H9 (cell line): ENCODE data around the gene SRCAP. TPM values are rescaled to one million over a fixed set of nuclear protein-coding genes. Genes with fewer than 3 reads are reported as not detected.

Source experiments
- DNase-seq: peaks from one replicate; pipeline ENCODE4 v3.0.0-alpha.2; 2017
- H2AFZ ChIP-seq: one replicate; pipeline ENCODE4 v1.6.1; 2013; ENCODE audit warnings: mild to moderate bottlenecking, low read length, control low read depth, moderate library complexity
- H2AK5ac ChIP-seq: 2 replicates; pipeline ENCODE4 v1.6.1; 2013; ENCODE audit warnings: low read length, control low read depth, mixed read lengths; ENCODE audit not compliant: insufficient read length
- H2BK120ac ChIP-seq: one replicate; pipeline ENCODE4 v1.6.1; 2013; ENCODE audit warnings: low read depth, mild to moderate bottlenecking, low read length, control low read depth, inconsistent platforms; ENCODE audit not compliant: poor library complexity, severe bottlenecking
- H2BK12ac ChIP-seq: 2 replicates; pipeline ENCODE4 v1.6.1; 2013; ENCODE audit warnings: low read length, control low read depth, mixed read lengths, low read depth; ENCODE audit not compliant: insufficient read length
- H2BK15ac ChIP-seq: 2 replicates; pipeline ENCODE4 v1.6.1; 2013; ENCODE audit warnings: low read depth, low read length, control low read depth
- H2BK20ac ChIP-seq: one replicate; pipeline ENCODE4 v1.6.1; 2013; ENCODE audit warnings: low read depth, mild to moderate bottlenecking, low read length, control low read depth, inconsistent platforms; ENCODE audit not compliant: poor library complexity, severe bottlenecking
- H2BK5ac ChIP-seq: 2 replicates; pipeline ENCODE4 v1.6.1; 2013; ENCODE audit warnings: low read length, control low read depth, mixed read lengths; ENCODE audit not compliant: insufficient read length
- H3K14ac ChIP-seq: 2 replicates; pipeline ENCODE4 v1.6.1; 2013; ENCODE audit warnings: low read length, control low read depth; ENCODE audit not compliant: insufficient read depth
- H3K18ac ChIP-seq: 2 replicates; pipeline ENCODE4 v1.6.1; 2013; ENCODE audit warnings: low read depth, mild to moderate bottlenecking, mixed read lengths, low read length, control low read depth; ENCODE audit not compliant: insufficient read length
- H3K23ac ChIP-seq: 2 replicates; pipeline ENCODE4 v1.6.1; 2013; ENCODE audit warnings: low read length, control low read depth, mixed read lengths, low read depth; ENCODE audit not compliant: insufficient read length
- H3K23me2 ChIP-seq: 2 replicates; pipeline ENCODE4 v1.6.1; 2013; ENCODE audit warnings: low read depth, mild to moderate bottlenecking, mixed read lengths, low read length, control low read depth; ENCODE audit not compliant: insufficient read length, poor library complexity, severe bottlenecking
- H3K27ac ChIP-seq: 2 replicates; pipeline ENCODE4 v1.5.1; 2013; ENCODE audit warnings: low read length, control low read depth, mixed read lengths, low read depth; ENCODE audit not compliant: insufficient read length
- H3K27me3 ChIP-seq: 2 replicates; pipeline ENCODE4 v1.6.1; 2013; ENCODE audit warnings: low read length, control low read depth, inconsistent platforms; ENCODE audit not compliant: insufficient read depth
- H3K4ac ChIP-seq: 2 replicates; pipeline ENCODE4 v1.6.1; 2013; ENCODE audit warnings: low read depth, mild to moderate bottlenecking, control low read depth, inconsistent platforms, low read length, moderate library complexity
- H3K4me1 ChIP-seq: 2 replicates; pipeline ENCODE4 v1.6.1; 2013; ENCODE audit warnings: low read length, control low read depth, inconsistent platforms; ENCODE audit not compliant: insufficient read depth
- H3K4me2 ChIP-seq: 2 replicates; pipeline ENCODE4 v1.6.1; 2013; ENCODE audit warnings: low read length, control low read depth, mixed read lengths; ENCODE audit not compliant: insufficient read length, insufficient read depth
- H3K56ac ChIP-seq: 2 replicates; pipeline ENCODE4 v1.6.1; 2013; ENCODE audit warnings: low read depth, mild to moderate bottlenecking, mixed read lengths, low read length, control low read depth; ENCODE audit not compliant: insufficient read length
- H3K79me1 ChIP-seq: 2 replicates; pipeline ENCODE4 v1.6.1; 2013; ENCODE audit warnings: low read depth, mild to moderate bottlenecking, moderate library complexity, low read length, control low read depth, inconsistent platforms; ENCODE audit not compliant: insufficient read depth, poor library complexity, severe bottlenecking
- H3K79me2 ChIP-seq: 2 replicates; pipeline ENCODE4 v1.6.1; 2013; ENCODE audit warnings: low read length, control low read depth, inconsistent platforms; ENCODE audit not compliant: insufficient read depth
- H3K9ac ChIP-seq: 2 replicates; pipeline ENCODE4 v1.6.1; 2013; ENCODE audit warnings: low read length, control low read depth, mixed read lengths; ENCODE audit not compliant: insufficient read length; ENCODE audit errors: extremely low read depth
- H3K9me3 ChIP-seq: one replicate; pipeline ENCODE4 v1.6.1; 2013; ENCODE audit warnings: low read depth, low read length, inconsistent platforms; ENCODE audit not compliant: control insufficient read depth
- H3T11ph ChIP-seq: one replicate; pipeline ENCODE4 v1.6.1; 2013; ENCODE audit warnings: mild to moderate bottlenecking, low read length, control low read depth, inconsistent platforms
- H4K20me1 ChIP-seq: one replicate; pipeline ENCODE4 v1.6.1; 2013; ENCODE audit not compliant: control insufficient read depth, insufficient read length, insufficient read depth
- H4K5ac ChIP-seq: 2 replicates; pipeline ENCODE4 v1.6.1; 2013; ENCODE audit warnings: low read depth, mild to moderate bottlenecking, mixed read lengths, low read length, control low read depth; ENCODE audit not compliant: insufficient read length
- H4K8ac ChIP-seq: replicated peaks from 2 replicates; pipeline ENCODE4 v1.6.1; 2013; ENCODE audit warnings: low read length, control low read depth, mixed read lengths, low read depth; ENCODE audit not compliant: insufficient read length
- H4K91ac ChIP-seq: 2 replicates; pipeline ENCODE4 v1.6.1; 2013; ENCODE audit warnings: low read depth, mild to moderate bottlenecking, moderate library complexity, mixed read lengths, low read length, control low read depth; ENCODE audit not compliant: insufficient read length
- H3K27ac Mint-ChIP-seq, 3 experiments: 2 replicates in 2 of 3; 3 replicates in 1 of 3; pipeline ENCODE4 v1.8.0; 2020 to 2021; ENCODE audit warnings: mixed read lengths in 3 of 3, mild to moderate bottlenecking in 1 of 3, moderate library complexity in 1 of 3
- H3K27me3 Mint-ChIP-seq: 2 replicates; pipeline ENCODE4 v1.8.0; 2021; ENCODE audit warnings: low read depth, mild to moderate bottlenecking, moderate library complexity, mixed read lengths
- H3K36me3 Mint-ChIP-seq, 3 experiments: 2 replicates in 2 of 3; 3 replicates in 1 of 3; pipeline ENCODE4 v1.8.0; 2020 to 2021; ENCODE audit warnings: low read depth in 3 of 3, mixed read lengths in 3 of 3; ENCODE audit not compliant: insufficient read depth in 1 of 3
- H3K4me1 Mint-ChIP-seq, 2 experiments: 2 replicates each; pipeline ENCODE4 v1.8.0; 2020; ENCODE audit warnings: mixed read lengths in 2 of 2
- H3K4me3 Mint-ChIP-seq, 2 experiments: 2 replicates in 1 of 2; 3 replicates in 1 of 2; pipeline ENCODE4 v1.8.0; 2020 to 2021; ENCODE audit warnings: mild to moderate bottlenecking in 2 of 2, mixed read lengths in 2 of 2, moderate library complexity in 1 of 2
- H3K9me3 Mint-ChIP-seq, 2 experiments: 2 replicates in 1 of 2; 3 replicates in 1 of 2; pipeline ENCODE4 v1.8.0; 2020; ENCODE audit warnings: mild to moderate bottlenecking in 2 of 2, mixed read lengths in 2 of 2, moderate library complexity in 1 of 2
- WGBS: extraction: QIAGEN DNeasy Blood & Tissue Kit; methylation state at CpG from one replicate; pipeline ENCODE4 v1.1.7; 2013; ENCODE audit warnings: missing lambda C conversion rate, low lambda C conversion rate, mixed read lengths; ENCODE audit not compliant: insufficient read length; ENCODE audit errors: extremely low coverage; 5-methylcytosine and 5-hydroxymethylcytosine counted together
- total RNA-seq: library from RNA; stranded (reverse); gene quantifications from 2 replicates; pipeline ENCODE4 v1.2.1, GENCODE V29; 2021
- TF ChIP-seq, protein P1 (sequence below): fragments of 200-600 bp; sonication (generic); conservative IDR thresholded peaks from 3 replicates; pipeline ENCODE4 v1.8.0; 2021; ENCODE audit warnings: antibody characterized with exemption, mild to moderate bottlenecking

SRCAP gene
- total RNA-seq, 1 experiment from 2014 or later = 63.1 TPM

DNA sequence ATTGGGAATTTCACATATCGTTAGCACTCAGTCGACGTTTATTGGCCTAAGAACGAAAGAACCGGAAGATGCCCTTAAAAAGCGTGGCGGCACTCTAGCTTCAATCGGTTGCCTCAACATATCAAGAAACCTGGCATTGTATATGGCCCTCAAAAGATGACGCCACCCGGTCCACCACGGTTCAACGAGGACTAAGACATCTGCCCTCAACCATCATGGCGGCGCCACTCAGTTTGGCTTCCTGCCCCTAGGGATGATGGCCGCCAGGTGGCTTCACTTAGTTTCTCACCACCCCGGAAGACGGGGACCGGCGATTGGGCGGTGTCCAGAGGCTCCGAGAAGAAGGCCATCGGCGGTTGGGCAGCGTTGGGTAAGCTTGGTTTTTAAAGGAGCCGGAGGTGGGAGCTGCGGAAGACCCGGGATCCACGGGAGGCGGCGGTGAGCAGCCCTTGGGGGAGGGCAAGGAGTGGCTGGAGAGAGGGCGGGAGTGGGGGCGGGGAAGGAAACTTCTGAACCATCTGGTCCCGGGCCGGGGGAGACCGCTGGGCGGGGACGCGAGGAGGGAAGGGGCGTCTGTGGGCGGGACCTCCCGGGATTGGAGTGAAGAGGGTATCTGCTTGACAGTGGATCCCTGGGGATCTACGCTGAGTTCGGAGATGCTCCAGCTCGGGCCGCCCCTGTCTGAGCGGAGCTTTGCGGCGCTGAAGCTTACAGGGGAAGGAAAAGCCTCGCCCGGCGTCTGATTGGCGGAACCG, 48.4 kb upstream of the SRCAP start, which contains the start of gene PRR14:
Gene PRR14 (plus strand): TSS at position 592 of the 755 bp plus-strand sequence. CDS start 686 bp downstream, outside the sequence.
- Mint-ChIP-seq H3K4me1 (peaks cover 8 to 12% of the 10 kb centered on the region in 2 experiments; a peak in 3 of 4 replicates), H3K27me3 (peaks cover 47% of the 10 kb centered on the region), H3K36me3 (peaks cover 5 to 17% (median 13%) of the 10 kb centered on the region in 3 experiments; a peak in 5 of 7 replicates), H3K9me3 (no peaks in the 10 kb centered on the region), H3K27ac (peak within 1 kb of the TSS; percentile 93 to 98 (median 97)), H3K4me3 (peak within 1 kb of the TSS; percentile 85 to 93)
- Histone ChIP-seq H3K23ac (no peak within 1 kb of the TSS), H2BK120ac (peak within 1 kb of the TSS; percentile 0), H2BK5ac (no peak within 1 kb of the TSS), H2AFZ (no peak within 1 kb of the TSS), H3K56ac (no peak within 1 kb of the TSS), H3K79me1 (no peaks in the 10 kb centered on the region), H3K27ac (no peak within 1 kb of the TSS), H3K4me1 (no peaks in the 10 kb centered on the region), H2BK20ac (no peak within 1 kb of the TSS), H4K20me1 (no peaks in the 10 kb centered on the region), H2BK15ac (no peak within 1 kb of the TSS), H3K4ac (no peak within 1 kb of the TSS), H4K91ac (peak within 1 kb of the TSS; percentile 60), H3K9ac (peak within 1 kb of the TSS; percentile 69), H2BK12ac (no peak within 1 kb of the TSS), H3T11ph (no peak within 1 kb of the TSS), H3K27me3 (peaks cover 7% of the 10 kb centered on the region; the same call in 1 of the 2 replicates), H4K5ac (peak within 1 kb of the TSS; percentile 63), H2AK5ac (no peak within 1 kb of the TSS), H3K79me2 (no peaks in the 10 kb centered on the region), H4K8ac (peak within 1 kb of the TSS; percentile 91), H3K4me2 (peak within 1 kb of the TSS; percentile 87), H3K23me2 (peaks cover 6% of the 10 kb centered on the region), H3K18ac (peak within 1 kb of the TSS; percentile 78), H3K9me3 (no peaks in the 10 kb centered on the region), H3K14ac (peak within 1 kb of the TSS; percentile 59; the same call in 1 of the 2 replicates)
- no CpG with 5 or more reads among the region's 53 CpGs for WGBS
- DNase-seq = peak; percentile 100
- TF ChIP-seq, protein P1, sequence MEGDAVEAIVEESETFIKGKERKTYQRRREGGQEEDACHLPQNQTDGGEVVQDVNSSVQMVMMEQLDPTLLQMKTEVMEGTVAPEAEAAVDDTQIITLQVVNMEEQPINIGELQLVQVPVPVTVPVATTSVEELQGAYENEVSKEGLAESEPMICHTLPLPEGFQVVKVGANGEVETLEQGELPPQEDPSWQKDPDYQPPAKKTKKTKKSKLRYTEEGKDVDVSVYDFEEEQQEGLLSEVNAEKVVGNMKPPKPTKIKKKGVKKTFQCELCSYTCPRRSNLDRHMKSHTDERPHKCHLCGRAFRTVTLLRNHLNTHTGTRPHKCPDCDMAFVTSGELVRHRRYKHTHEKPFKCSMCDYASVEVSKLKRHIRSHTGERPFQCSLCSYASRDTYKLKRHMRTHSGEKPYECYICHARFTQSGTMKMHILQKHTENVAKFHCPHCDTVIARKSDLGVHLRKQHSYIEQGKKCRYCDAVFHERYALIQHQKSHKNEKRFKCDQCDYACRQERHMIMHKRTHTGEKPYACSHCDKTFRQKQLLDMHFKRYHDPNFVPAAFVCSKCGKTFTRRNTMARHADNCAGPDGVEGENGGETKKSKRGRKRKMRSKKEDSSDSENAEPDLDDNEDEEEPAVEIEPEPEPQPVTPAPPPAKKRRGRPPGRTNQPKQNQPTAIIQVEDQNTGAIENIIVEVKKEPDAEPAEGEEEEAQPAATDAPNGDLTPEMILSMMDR = no peak
